ENCODE results near the gene JAKMIP2.
A peak's percentile ranks its signal among the peaks of the same experiment; 100 is the strongest.
"Not testable (repeated sequence)": the region's sequence is repeated elsewhere in the genome, so short reads cannot be mapped to it uniquely, and the experiment has no call there.

JAKMIP2 gene

GRCh38 chr5:147822686-147823491, 40.4 kb upstream of the JAKMIP2 start:
- Histone ChIP-seq H3K27ac (no peak overlapping the region), H3K36me3 (ENCODE audit: control insufficient read depth, insufficient read depth, low read length) (no peaks in the 10 kb centered on the region), H3K79me2 (no peaks in the 10 kb centered on the region), H3K4me2 (ENCODE audit: low read length) (no peak overlapping the region), H3K27me3 (ENCODE audit: control insufficient read depth, insufficient read depth, low read length) (no peaks in the 10 kb centered on the region), H3K9ac (no peak overlapping the region), H2AFZ (peak overlapping the region; percentile 23), H3K4me3 (ENCODE audit: low read depth, low read length) (no peak overlapping the region), H3K4me1 (no peaks in the 10 kb centered on the region), H3K9me3 (ENCODE audit: control insufficient read depth, low read length) (no peaks in the 10 kb centered on the region)
- TF ChIP-seq CTCF (IDR thresholded peaks at IDR 0.05), result peak; percentile 97

GRCh38 chr5:147822222-147822621, 39.7 kb upstream of the JAKMIP2 start:
- H3K9me3 ChIP-seq (ENCODE audit: control insufficient read depth, low read length); H3K4me2 ChIP-seq (ENCODE audit: low read length); H3K27ac ChIP-seq; H3K27me3 ChIP-seq (ENCODE audit: control insufficient read depth, insufficient read depth, low read length); H3K79me2 ChIP-seq; H3K9ac ChIP-seq; H3K36me3 ChIP-seq (ENCODE audit: control insufficient read depth, insufficient read depth, low read length); H3K4me1 ChIP-seq; H3K4me3 ChIP-seq (ENCODE audit: low read depth, low read length): not testable (repeated sequence)
- peak overlapping the region; percentile 23 for H2AFZ ChIP-seq

- no peak overlapping the region for H3K4me3 ChIP-seq (ENCODE audit: low read depth, low read length)
- no peak overlapping the region for H3K4me2 ChIP-seq (ENCODE audit: low read length)
- TF ChIP-seq CTCF (IDR thresholded peaks at IDR 0.05), result no peak
- H3K9me3 ChIP-seq (ENCODE audit: control insufficient read depth, low read length), result no peaks in the 10 kb centered on the region
- H3K4me1 ChIP-seq, result no peaks in the 10 kb centered on the region
- no peaks in the 10 kb centered on the region for H3K79me2 ChIP-seq
- no peaks in the 10 kb centered on the region for H3K27me3 ChIP-seq (ENCODE audit: control insufficient read depth, insufficient read depth, low read length)
- no peak overlapping the region for H3K9ac ChIP-seq
- no peaks in the 10 kb centered on the region for H3K36me3 ChIP-seq (ENCODE audit: control insufficient read depth, insufficient read depth, low read length)
- H3K27ac ChIP-seq, result no peak overlapping the region
- H2AFZ ChIP-seq, result peak overlapping the region; percentile 14
Measured at GRCh38 chr5:147821766-147822165, 39.2 kb upstream of the JAKMIP2 start.

- Histone ChIP-seq H3K4me2 (ENCODE audit: low read length) (no peak overlapping the region), H3K27me3 (ENCODE audit: control insufficient read depth, insufficient read depth, low read length) (no peaks in the 10 kb centered on the region), H3K9ac (no peak overlapping the region), H3K4me1 (no peaks in the 10 kb centered on the region), H2AFZ (no peak overlapping the region), H3K79me2 (no peaks in the 10 kb centered on the region), H3K4me3 (ENCODE audit: low read depth, low read length) (no peak overlapping the region), H3K36me3 (ENCODE audit: control insufficient read depth, insufficient read depth, low read length) (no peaks in the 10 kb centered on the region), H3K9me3 (ENCODE audit: control insufficient read depth, low read length) (no peaks in the 10 kb centered on the region), H3K27ac (no peak overlapping the region)
- TF ChIP-seq CTCF (IDR thresholded peaks at IDR 0.05), result no peak
Measured at GRCh38 chr5:147819261-147819770, 36.8 kb upstream of the JAKMIP2 start.

GRCh38 chr5:147818290-147818689, 35.8 kb upstream of the JAKMIP2 start:
- Histone ChIP-seq H3K79me2 (no peaks in the 10 kb centered on the region), H3K27me3 (ENCODE audit: control insufficient read depth, insufficient read depth, low read length) (no peaks in the 10 kb centered on the region), H3K9ac (no peak overlapping the region), H2AFZ (peak overlapping the region; percentile 17), H3K4me3 (ENCODE audit: low read depth, low read length) (no peak overlapping the region), H3K27ac (no peak overlapping the region), H3K4me1 (no peaks in the 10 kb centered on the region), H3K36me3 (ENCODE audit: control insufficient read depth, insufficient read depth, low read length) (no peaks in the 10 kb centered on the region), H3K4me2 (ENCODE audit: low read length) (no peak overlapping the region), H3K9me3 (ENCODE audit: control insufficient read depth, low read length) (no peaks in the 10 kb centered on the region)
- TF ChIP-seq CTCF (IDR thresholded peaks at IDR 0.05), result no peak
